Hepatocyte (in vitro differentiated cells): Measurements from ENCODE around the gene DNAJC25. TPM values are rescaled to one million over a fixed set of nuclear protein-coding genes. Genes with fewer than 3 reads are reported as not detected.

Experiments
- DNase-seq: peaks from one replicate; pipeline ENCODE4 v3.0.0-alpha.2; 2016; ENCODE audit warnings: low spot score
- H2AFZ ChIP-seq: fragments of 200-600 bp; sonication (generic); 2 replicates; pipeline ENCODE4 v1.6.0; 2016; ENCODE audit warnings: antibody characterized with exemption, mild to moderate bottlenecking
- H3K27ac ChIP-seq: fragments of 200-600 bp; sonication (generic); 2 replicates; pipeline ENCODE4 v1.5.1; 2016; ENCODE audit warnings: mild to moderate bottlenecking
- H3K27me3 ChIP-seq: fragments of 200-600 bp; sonication (generic); 2 replicates; pipeline ENCODE4 v1.6.1; 2016
- H3K36me3 ChIP-seq: fragments of 200-600 bp; sonication (generic); replicated peaks from 2 replicates; pipeline ENCODE4 v1.5.1; 2016; ENCODE audit warnings: low read depth; ENCODE audit not compliant: insufficient read depth
- H3K4me1 ChIP-seq: fragments of 200-600 bp; sonication (generic); 2 replicates; pipeline ENCODE4 v1.5.1; 2016; ENCODE audit warnings: mild to moderate bottlenecking, moderate library complexity; ENCODE audit not compliant: insufficient read depth
- H3K4me2 ChIP-seq: fragments of 200-600 bp; sonication (generic); 2 replicates; pipeline ENCODE4 v1.6.0; 2016
- H3K4me3 ChIP-seq: fragments of 200-600 bp; sonication (generic); 2 replicates; pipeline ENCODE4 v1.5.1; 2016; ENCODE audit warnings: mild to moderate bottlenecking
- H3K79me2 ChIP-seq: fragments of 200-600 bp; sonication (generic); 2 replicates; pipeline ENCODE4 v1.6.0; 2017; ENCODE audit warnings: mild to moderate bottlenecking
- H3K9me2 ChIP-seq: fragments of 200-600 bp; sonication (generic); replicated peaks from 2 replicates; pipeline ENCODE4 v1.6.0; 2017; ENCODE audit warnings: mild to moderate bottlenecking; ENCODE audit not compliant: insufficient read depth
- H3K9me3 ChIP-seq: fragments of 200-600 bp; sonication (generic); 2 replicates; pipeline ENCODE4 v1.5.1; 2016; ENCODE audit warnings: low read depth, mild to moderate bottlenecking
- H4K20me1 ChIP-seq: fragments of 200-600 bp; sonication (generic); 2 replicates; pipeline ENCODE4 v1.6.0; 2016; ENCODE audit warnings: mild to moderate bottlenecking; ENCODE audit not compliant: insufficient read depth, poor library complexity, severe bottlenecking
- EZH2 ChIP-seq: fragments of 200-600 bp; sonication (generic); IDR thresholded peaks from 2 replicates; pipeline ENCODE4 v1.6.1; 2016; ENCODE audit warnings: antibody characterized with exemption, mild to moderate bottlenecking, borderline replicate concordance
- EZH2phosphoT487 ChIP-seq: fragments of 200-600 bp; sonication (generic); IDR thresholded peaks from one replicate; pipeline ENCODE4 v1.6.1; 2018; ENCODE audit warnings: antibody characterized with exemption, mild to moderate bottlenecking, low read depth, moderate library complexity; ENCODE audit not compliant: unreplicated experiment, severe bottlenecking
- WGBS: methylation state at CpG from one replicate; pipeline ENCODE4 v1.1.6; 2016; ENCODE audit warnings: low lambda C conversion rate; ENCODE audit errors: missing lambda C conversion rate; 5-methylcytosine and 5-hydroxymethylcytosine counted together
- polyA plus RNA-seq: library from polyadenylated mRNA; unstranded; fragments of >200 nt; fragmentation: Nextera tagmentation; extraction: Ambion mirVana; gene quantifications from 2 replicates; pipeline ENCODE4 v1.2.1, GENCODE V29; 2016
- total RNA-seq: library from RNA; depleted of rRNA; stranded (reverse); fragments of >200 nt; gene quantifications from 2 replicates; pipeline ENCODE4 v1.2.3, GENCODE V29; 2014
- TF ChIP-seq, protein P1 (sequence below): fragments of 200-600 bp; sonication (generic); IDR thresholded peaks from 2 replicates; pipeline ENCODE4 v1.5.1; 2016; ENCODE audit warnings: antibody characterized with exemption, mild to moderate bottlenecking; ENCODE audit not compliant: poor library complexity

DNAJC25 gene
- total and polyA plus RNA-seq, 2 experiments from 2014 or later: 16.1 to 19.8 TPM

DNA sequence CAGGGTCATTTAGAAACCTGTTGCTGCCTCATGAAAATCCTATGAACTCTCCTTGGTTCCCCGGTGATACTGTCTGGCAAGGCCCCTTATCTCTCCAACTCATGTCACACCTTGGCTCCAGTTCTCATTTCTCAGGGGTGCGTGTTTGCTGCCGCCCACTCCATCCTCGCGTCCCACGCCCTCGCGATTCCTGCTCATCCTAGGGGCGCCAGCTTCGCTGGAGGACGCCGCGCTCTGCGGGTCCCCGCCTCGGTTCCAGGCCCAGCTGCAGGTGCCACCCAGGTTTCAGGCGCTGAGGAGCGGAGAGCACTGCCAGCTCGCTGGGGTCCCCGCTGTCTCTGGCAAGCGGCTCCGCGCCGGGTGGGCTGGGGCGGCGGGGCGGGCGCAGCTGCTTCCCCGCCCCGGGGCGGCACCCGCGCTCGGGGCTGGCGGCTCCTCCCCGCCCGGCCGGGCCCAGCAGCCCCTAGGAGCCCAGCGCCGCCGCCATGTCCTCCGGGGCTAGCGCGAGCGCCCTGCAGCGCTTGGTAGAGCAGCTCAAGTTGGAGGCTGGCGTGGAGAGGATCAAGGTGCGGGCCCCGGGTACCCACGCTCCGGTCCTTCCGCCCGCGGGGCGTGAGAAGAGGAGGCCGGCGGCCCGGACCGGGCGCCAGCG, 30.1 kb downstream of the DNAJC25 start, which contains the start of gene GNG10:
Gene GNG10, plus strand, starts transcription at position 456 of the 652 bp plus-strand sequence. Its CDS starts 30 bp downstream, at position 486.
- no peaks in the 10 kb centered on the region for H3K9me3 ChIP-seq
- peak within 1 kb of the TSS; percentile 96 for H2AFZ ChIP-seq
- TF ChIP-seq, protein P1, sequence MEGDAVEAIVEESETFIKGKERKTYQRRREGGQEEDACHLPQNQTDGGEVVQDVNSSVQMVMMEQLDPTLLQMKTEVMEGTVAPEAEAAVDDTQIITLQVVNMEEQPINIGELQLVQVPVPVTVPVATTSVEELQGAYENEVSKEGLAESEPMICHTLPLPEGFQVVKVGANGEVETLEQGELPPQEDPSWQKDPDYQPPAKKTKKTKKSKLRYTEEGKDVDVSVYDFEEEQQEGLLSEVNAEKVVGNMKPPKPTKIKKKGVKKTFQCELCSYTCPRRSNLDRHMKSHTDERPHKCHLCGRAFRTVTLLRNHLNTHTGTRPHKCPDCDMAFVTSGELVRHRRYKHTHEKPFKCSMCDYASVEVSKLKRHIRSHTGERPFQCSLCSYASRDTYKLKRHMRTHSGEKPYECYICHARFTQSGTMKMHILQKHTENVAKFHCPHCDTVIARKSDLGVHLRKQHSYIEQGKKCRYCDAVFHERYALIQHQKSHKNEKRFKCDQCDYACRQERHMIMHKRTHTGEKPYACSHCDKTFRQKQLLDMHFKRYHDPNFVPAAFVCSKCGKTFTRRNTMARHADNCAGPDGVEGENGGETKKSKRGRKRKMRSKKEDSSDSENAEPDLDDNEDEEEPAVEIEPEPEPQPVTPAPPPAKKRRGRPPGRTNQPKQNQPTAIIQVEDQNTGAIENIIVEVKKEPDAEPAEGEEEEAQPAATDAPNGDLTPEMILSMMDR: no peak
- TF ChIP-seq EZH2phosphoT487: no peak
- no peak for TF ChIP-seq EZH2
- H3K4me2 ChIP-seq: peak within 1 kb of the TSS; percentile 98
- peak; percentile 84 for DNase-seq
- no peaks in the 10 kb centered on the region for H3K36me3 ChIP-seq
- H3K79me2 ChIP-seq: peaks cover 37% of the 10 kb centered on the region
- H3K27ac ChIP-seq: peak within 1 kb of the TSS; percentile 87
- H4K20me1 ChIP-seq: peaks cover 14% of the 10 kb centered on the region
- H3K4me1 ChIP-seq: peaks cover 16% of the 10 kb centered on the region
- H3K4me3 ChIP-seq: peak within 1 kb of the TSS; percentile 89
- WGBS: 2% methylated on average over 17 of the region's 61 CpGs
- H3K27me3 ChIP-seq: no peaks in the 10 kb centered on the region
- no peaks in the 10 kb centered on the region for H3K9me2 ChIP-seq

DNA sequence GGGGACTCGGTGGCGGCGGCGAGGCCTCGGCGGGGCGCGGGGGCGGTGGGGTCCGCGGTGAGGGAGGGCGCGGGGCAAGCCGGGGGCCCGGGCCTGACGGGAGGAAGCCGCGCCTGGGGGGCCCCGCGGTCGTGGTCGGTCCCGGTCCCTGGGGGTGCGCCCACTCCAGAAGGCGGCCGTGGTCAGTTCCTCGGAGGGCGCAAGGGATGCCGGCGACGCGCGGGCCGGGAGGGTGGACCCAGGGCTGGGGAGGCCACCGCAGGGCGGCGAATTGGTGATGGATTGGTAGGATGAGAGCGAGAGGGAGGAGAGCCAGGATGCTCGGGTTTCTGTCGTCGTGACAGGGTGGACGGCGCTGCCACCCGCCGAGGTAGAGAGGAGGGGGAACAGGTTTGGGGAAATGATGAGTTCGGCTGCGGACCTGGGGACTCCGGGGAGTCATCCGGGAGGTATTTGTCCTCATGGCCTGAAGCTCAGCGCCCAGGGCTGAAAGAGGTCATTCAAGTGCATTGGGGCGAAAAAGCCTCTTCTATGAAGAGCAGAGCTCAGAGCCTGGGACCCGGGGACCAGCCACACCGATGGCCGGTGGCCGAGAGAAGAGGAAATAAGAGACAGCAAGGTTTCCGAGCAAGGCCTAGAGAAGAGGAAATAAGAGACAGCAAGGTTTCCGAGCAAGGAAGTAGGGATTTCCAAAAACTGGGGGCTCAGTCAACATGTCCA, 30.8 kb downstream of the DNAJC25 start:
- no peaks in the 10 kb centered on the region for H3K9me2 ChIP-seq
- peak; percentile 58 for DNase-seq
- H3K27me3 ChIP-seq: no peaks in the 10 kb centered on the region
- peaks cover 37% of the 10 kb centered on the region for H3K79me2 ChIP-seq
- WGBS: under 1% methylated on average over 36 of the region's 57 CpGs
- peak overlapping the region; percentile 87 for H3K27ac ChIP-seq
- H2AFZ ChIP-seq: peak overlapping the region; percentile 96
- peak overlapping the region; percentile 98 for H3K4me2 ChIP-seq
- H4K20me1 ChIP-seq: peaks cover 14% of the 10 kb centered on the region
- peaks cover 16% of the 10 kb centered on the region for H3K4me1 ChIP-seq
- H3K9me3 ChIP-seq: no peaks in the 10 kb centered on the region
- TF ChIP-seq, protein P1: no peak
- TF ChIP-seq EZH2phosphoT487: no peak
- no peak for TF ChIP-seq EZH2
- H3K4me3 ChIP-seq: peak overlapping the region; percentile 89
- H3K36me3 ChIP-seq: no peaks in the 10 kb centered on the region

GRCh38 chr9:111662576-111663300, 31.6 kb downstream of the DNAJC25 start:
- H3K4me3 ChIP-seq: peak overlapping the region; percentile 89
- peak overlapping the region; percentile 87 for H3K27ac ChIP-seq
- H3K4me1 ChIP-seq: peaks cover 16% of the 10 kb centered on the region
- H3K4me2 ChIP-seq: peak overlapping the region; percentile 98
- H3K79me2 ChIP-seq: peaks cover 37% of the 10 kb centered on the region
- no peak for DNase-seq
- no peaks in the 10 kb centered on the region for H3K27me3 ChIP-seq
- WGBS: 46% methylated on average over 7 of the region's 7 CpGs
- TF ChIP-seq, protein P1: no peak
- TF ChIP-seq EZH2phosphoT487 (no peak), EZH2 (no peak)
- H4K20me1 ChIP-seq: peaks cover 14% of the 10 kb centered on the region
- H2AFZ ChIP-seq: peak overlapping the region; percentile 96
- no peaks in the 10 kb centered on the region for H3K9me3 ChIP-seq
- H3K36me3 ChIP-seq: no peaks in the 10 kb centered on the region
- no peaks in the 10 kb centered on the region for H3K9me2 ChIP-seq
